ENCODE data around the gene LARGE1.

DNA sequence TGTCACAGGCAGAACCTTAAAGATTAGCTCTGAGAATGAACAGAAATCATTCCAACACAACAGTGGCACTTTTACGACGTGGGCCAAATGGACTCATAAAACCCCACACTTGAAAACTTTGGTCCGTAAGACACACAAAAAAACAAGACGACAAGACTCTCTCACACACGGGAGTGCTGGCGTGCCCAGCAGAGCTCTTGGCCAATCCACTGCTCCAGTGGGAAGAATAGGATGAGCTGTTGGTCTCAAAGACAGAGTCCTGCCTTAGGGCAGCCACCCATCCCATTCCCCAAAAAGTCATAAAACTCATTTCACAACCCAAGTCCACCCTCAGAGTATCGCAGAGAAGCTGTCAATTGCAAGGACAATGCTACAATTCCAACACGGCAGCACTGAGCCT is 18.2 kb downstream of the LARGE1 start:
- TF ChIP-seq, protein P1, sequence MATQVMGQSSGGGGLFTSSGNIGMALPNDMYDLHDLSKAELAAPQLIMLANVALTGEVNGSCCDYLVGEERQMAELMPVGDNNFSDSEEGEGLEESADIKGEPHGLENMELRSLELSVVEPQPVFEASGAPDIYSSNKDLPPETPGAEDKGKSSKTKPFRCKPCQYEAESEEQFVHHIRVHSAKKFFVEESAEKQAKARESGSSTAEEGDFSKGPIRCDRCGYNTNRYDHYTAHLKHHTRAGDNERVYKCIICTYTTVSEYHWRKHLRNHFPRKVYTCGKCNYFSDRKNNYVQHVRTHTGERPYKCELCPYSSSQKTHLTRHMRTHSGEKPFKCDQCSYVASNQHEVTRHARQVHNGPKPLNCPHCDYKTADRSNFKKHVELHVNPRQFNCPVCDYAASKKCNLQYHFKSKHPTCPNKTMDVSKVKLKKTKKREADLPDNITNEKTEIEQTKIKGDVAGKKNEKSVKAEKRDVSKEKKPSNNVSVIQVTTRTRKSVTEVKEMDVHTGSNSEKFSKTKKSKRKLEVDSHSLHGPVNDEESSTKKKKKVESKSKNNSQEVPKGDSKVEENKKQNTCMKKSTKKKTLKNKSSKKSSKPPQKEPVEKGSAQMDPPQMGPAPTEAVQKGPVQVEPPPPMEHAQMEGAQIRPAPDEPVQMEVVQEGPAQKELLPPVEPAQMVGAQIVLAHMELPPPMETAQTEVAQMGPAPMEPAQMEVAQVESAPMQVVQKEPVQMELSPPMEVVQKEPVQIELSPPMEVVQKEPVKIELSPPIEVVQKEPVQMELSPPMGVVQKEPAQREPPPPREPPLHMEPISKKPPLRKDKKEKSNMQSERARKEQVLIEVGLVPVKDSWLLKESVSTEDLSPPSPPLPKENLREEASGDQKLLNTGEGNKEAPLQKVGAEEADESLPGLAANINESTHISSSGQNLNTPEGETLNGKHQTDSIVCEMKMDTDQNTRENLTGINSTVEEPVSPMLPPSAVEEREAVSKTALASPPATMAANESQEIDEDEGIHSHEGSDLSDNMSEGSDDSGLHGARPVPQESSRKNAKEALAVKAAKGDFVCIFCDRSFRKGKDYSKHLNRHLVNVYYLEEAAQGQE (IDR thresholded peaks at IDR 0.05; ENCODE audit: low read depth) = no peak
- TF ChIP-seq EGR1 (IDR thresholded peaks at IDR 0.05; ENCODE audit: low read depth) = no peak
- TF ChIP-seq, protein P2, sequence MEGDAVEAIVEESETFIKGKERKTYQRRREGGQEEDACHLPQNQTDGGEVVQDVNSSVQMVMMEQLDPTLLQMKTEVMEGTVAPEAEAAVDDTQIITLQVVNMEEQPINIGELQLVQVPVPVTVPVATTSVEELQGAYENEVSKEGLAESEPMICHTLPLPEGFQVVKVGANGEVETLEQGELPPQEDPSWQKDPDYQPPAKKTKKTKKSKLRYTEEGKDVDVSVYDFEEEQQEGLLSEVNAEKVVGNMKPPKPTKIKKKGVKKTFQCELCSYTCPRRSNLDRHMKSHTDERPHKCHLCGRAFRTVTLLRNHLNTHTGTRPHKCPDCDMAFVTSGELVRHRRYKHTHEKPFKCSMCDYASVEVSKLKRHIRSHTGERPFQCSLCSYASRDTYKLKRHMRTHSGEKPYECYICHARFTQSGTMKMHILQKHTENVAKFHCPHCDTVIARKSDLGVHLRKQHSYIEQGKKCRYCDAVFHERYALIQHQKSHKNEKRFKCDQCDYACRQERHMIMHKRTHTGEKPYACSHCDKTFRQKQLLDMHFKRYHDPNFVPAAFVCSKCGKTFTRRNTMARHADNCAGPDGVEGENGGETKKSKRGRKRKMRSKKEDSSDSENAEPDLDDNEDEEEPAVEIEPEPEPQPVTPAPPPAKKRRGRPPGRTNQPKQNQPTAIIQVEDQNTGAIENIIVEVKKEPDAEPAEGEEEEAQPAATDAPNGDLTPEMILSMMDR (IDR thresholded peaks at IDR 0.05 in 2 of 3, conservative IDR thresholded peaks at IDR 0.05 in 1 of 3; ENCODE audit: borderline replicate concordance in 1 of 3, insufficient read depth in 1 of 3, low read depth in 2 of 3, low read length in 2 of 3) = no peak
- no peak for TF ChIP-seq POLR2A (IDR thresholded peaks at IDR 0.05; ENCODE audit: borderline replicate concordance, extremely low read depth, insufficient read depth, insufficient read length)
- no peak for TF ChIP-seq EZH2 (IDR thresholded peaks at IDR 0.05)
- no peak for TF ChIP-seq EZH2phosphoT487 (IDR thresholded peaks at IDR 0.05; ENCODE audit: borderline replicate concordance)
- no peak for TF ChIP-seq RAD21 (IDR thresholded peaks at IDR 0.05; ENCODE audit: low read depth)
- TF ChIP-seq, protein P3, sequence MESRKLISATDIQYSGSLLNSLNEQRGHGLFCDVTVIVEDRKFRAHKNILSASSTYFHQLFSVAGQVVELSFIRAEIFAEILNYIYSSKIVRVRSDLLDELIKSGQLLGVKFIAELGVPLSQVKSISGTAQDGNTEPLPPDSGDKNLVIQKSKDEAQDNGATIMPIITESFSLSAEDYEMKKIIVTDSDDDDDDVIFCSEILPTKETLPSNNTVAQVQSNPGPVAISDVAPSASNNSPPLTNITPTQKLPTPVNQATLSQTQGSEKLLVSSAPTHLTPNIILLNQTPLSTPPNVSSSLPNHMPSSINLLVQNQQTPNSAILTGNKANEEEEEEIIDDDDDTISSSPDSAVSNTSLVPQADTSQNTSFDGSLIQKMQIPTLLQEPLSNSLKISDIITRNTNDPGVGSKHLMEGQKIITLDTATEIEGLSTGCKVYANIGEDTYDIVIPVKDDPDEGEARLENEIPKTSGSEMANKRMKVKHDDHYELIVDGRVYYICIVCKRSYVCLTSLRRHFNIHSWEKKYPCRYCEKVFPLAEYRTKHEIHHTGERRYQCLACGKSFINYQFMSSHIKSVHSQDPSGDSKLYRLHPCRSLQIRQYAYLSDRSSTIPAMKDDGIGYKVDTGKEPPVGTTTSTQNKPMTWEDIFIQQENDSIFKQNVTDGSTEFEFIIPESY (IDR thresholded peaks at IDR 0.05; ENCODE audit: extremely low read depth, insufficient replicate concordance, low read length) = no peak
- no peak for TF ChIP-seq POLR2AphosphoS5 (IDR thresholded peaks at IDR 0.05; ENCODE audit: low read depth, low read length)
- TF ChIP-seq, protein P4, sequence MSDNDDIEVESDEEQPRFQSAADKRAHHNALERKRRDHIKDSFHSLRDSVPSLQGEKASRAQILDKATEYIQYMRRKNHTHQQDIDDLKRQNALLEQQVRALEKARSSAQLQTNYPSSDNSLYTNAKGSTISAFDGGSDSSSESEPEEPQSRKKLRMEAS (IDR thresholded peaks at IDR 0.05) = no peak
- TF ChIP-seq YY1 (IDR thresholded peaks at IDR 0.05; ENCODE audit: extremely low read depth, insufficient replicate concordance, low read depth, low read length) = no peak
- no peak for TF ChIP-seq ZFX (IDR thresholded peaks at IDR 0.05)
- TF ChIP-seq JUND (IDR thresholded peaks at IDR 0.05) = no peak
